ENCODE measurements around the gene FBXO42. TPM values are rescaled to one million over a fixed set of nuclear protein-coding genes. Genes with fewer than 3 reads are reported as not detected.

The FBXO42 gene
- total and polyA plus RNA-seq, 9 of the 15 experiments (the other 6 are each of a cell fraction or from before 2014, with no cell fraction given) = 7.2 to 24.8 (median 17.4) TPM

DNA sequence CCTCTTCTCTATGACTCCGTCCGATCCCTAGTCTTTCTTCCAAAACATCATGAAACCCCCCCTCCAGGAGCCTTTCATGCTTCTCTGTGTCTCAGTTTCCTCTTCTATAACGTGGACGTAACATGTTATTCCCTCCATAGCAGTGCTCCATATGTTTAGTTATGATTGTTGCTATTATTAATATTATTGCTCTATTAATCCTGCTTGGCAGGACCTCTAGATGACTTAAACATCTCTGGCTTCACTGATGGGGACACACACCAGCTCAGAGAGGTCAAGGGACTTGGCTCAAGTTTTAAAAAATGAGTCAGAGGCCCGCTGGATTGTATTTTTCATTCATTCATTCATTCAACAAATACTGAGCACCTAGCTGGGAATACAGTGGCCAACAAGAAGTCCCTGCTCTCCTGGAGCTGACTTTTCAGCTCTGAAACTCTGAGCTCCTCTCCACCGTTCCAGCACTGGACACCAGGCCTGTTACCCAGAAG, 114.9 kb downstream of the FBXO42 start (continued):
- TF ChIP-seq, protein P1, sequence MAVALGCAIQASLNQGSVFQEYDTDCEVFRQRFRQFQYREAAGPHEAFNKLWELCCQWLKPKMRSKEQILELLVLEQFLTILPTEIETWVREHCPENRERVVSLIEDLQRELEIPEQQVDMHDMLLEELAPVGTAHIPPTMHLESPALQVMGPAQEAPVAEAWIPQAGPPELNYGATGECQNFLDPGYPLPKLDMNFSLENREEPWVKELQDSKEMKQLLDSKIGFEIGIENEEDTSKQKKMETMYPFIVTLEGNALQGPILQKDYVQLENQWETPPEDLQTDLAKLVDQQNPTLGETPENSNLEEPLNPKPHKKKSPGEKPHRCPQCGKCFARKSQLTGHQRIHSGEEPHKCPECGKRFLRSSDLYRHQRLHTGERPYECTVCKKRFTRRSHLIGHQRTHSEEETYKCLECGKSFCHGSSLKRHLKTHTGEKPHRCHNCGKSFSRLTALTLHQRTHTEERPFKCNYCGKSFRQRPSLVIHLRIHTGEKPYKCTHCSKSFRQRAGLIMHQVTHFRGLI (CRISPR knock-in tag; IDR thresholded peaks at IDR 0.05) = 0 out of 2 replicates have a peak, but pooled peaks have one; percentile 28
- no peak for TF ChIP-seq NFXL1 (CRISPR knock-in tag; IDR thresholded peaks at IDR 0.05)
- TF ChIP-seq ZNF197 (CRISPR knock-in tag; IDR thresholded peaks at IDR 0.05; ENCODE audit: low read depth) = no peak
- TF ChIP-seq RAD21 (CRISPR knock-in tag; conservative IDR thresholded peaks at IDR 0.05 in 1 of 2, IDR thresholded peaks at IDR 0.05 in 1 of 2) = no peak; a peak in 2 of 4 replicates
- peak; percentile 73 for TF ChIP-seq DACH1 (IDR thresholded peaks at IDR 0.05; ENCODE audit: partially characterized antibody)
- TF ChIP-seq POLR2AphosphoS5 (IDR thresholded peaks at IDR 0.05; ENCODE audit: control insufficient read depth, insufficient read depth, low read depth, low read length) = no peak
- peak; percentile 32 for TF ChIP-seq BRD9 (IDR thresholded peaks at IDR 0.05; ENCODE audit: low read depth, partially characterized antibody)
- peak; percentile 79 for TF ChIP-seq ZNF24 (IDR thresholded peaks at IDR 0.05)
- TF ChIP-seq, protein P2, sequence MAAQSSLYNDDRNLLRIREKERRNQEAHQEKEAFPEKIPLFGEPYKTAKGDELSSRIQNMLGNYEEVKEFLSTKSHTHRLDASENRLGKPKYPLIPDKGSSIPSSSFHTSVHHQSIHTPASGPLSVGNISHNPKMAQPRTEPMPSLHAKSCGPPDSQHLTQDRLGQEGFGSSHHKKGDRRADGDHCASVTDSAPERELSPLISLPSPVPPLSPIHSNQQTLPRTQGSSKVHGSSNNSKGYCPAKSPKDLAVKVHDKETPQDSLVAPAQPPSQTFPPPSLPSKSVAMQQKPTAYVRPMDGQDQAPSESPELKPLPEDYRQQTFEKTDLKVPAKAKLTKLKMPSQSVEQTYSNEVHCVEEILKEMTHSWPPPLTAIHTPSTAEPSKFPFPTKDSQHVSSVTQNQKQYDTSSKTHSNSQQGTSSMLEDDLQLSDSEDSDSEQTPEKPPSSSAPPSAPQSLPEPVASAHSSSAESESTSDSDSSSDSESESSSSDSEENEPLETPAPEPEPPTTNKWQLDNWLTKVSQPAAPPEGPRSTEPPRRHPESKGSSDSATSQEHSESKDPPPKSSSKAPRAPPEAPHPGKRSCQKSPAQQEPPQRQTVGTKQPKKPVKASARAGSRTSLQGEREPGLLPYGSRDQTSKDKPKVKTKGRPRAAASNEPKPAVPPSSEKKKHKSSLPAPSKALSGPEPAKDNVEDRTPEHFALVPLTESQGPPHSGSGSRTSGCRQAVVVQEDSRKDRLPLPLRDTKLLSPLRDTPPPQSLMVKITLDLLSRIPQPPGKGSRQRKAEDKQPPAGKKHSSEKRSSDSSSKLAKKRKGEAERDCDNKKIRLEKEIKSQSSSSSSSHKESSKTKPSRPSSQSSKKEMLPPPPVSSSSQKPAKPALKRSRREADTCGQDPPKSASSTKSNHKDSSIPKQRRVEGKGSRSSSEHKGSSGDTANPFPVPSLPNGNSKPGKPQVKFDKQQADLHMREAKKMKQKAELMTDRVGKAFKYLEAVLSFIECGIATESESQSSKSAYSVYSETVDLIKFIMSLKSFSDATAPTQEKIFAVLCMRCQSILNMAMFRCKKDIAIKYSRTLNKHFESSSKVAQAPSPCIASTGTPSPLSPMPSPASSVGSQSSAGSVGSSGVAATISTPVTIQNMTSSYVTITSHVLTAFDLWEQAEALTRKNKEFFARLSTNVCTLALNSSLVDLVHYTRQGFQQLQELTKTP (IDR thresholded peaks at IDR 0.05; ENCODE audit: low read depth in 1 of 2, partially characterized antibody in 2 of 2) = peak in 1 of 2 experiments; percentile 11
- TF ChIP-seq ZNF239 (CRISPR knock-in tag; IDR thresholded peaks at IDR 0.05) = no peak; the same call in 1 of the 2 replicates
- no peak for TF ChIP-seq MTF1 (CRISPR knock-in tag; IDR thresholded peaks at IDR 0.05; ENCODE audit: borderline replicate concordance)
- TF ChIP-seq CBX3 (IDR thresholded peaks at IDR 0.05; ENCODE audit: borderline replicate concordance in 1 of 2, low read length in 2 of 2) = no peak
- no peak for TF ChIP-seq PML (IDR thresholded peaks at IDR 0.05; ENCODE audit: low read length)
- no peak for TF ChIP-seq NONO (IDR thresholded peaks at IDR 0.05; ENCODE audit: low read depth in 2 of 2, low read length in 1 of 2)
- TF ChIP-seq, protein P3, sequence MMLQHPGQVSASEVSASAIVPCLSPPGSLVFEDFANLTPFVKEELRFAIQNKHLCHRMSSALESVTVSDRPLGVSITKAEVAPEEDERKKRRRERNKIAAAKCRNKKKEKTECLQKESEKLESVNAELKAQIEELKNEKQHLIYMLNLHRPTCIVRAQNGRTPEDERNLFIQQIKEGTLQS (IDR thresholded peaks at IDR 0.05) = 0 out of 2 replicates have a peak, but pooled peaks have one; percentile 5
- TF ChIP-seq, protein P3 (CRISPR knock-in tag; conservative IDR thresholded peaks at IDR 0.05) = no peak
- TF ChIP-seq, protein P4, sequence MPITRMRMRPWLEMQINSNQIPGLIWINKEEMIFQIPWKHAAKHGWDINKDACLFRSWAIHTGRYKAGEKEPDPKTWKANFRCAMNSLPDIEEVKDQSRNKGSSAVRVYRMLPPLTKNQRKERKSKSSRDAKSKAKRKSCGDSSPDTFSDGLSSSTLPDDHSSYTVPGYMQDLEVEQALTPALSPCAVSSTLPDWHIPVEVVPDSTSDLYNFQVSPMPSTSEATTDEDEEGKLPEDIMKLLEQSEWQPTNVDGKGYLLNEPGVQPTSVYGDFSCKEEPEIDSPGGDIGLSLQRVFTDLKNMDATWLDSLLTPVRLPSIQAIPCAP (CRISPR knock-in tag; IDR thresholded peaks at IDR 0.05; ENCODE audit: borderline replicate concordance) = no peak
- TF ChIP-seq ZFP1 (CRISPR knock-in tag; IDR thresholded peaks at IDR 0.05) = no peak
- TF ChIP-seq CSDE1 (IDR thresholded peaks at IDR 0.05) = no peak
- TF ChIP-seq, protein P5, sequence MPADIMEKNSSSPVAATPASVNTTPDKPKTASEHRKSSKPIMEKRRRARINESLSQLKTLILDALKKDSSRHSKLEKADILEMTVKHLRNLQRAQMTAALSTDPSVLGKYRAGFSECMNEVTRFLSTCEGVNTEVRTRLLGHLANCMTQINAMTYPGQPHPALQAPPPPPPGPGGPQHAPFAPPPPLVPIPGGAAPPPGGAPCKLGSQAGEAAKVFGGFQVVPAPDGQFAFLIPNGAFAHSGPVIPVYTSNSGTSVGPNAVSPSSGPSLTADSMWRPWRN (IDR thresholded peaks at IDR 0.05; ENCODE audit: low read depth) = no peak
- TF ChIP-seq HNRNPH1 (optimal IDR thresholded peaks at IDR 0.05; ENCODE audit: low read depth, low read length) = no peak

Data from K562 (cell line).